GM18870 (cell line): ENCODE data around the gene TRIM37.

ENCODE experiments used
- ATAC-seq: cut with Tn5 transposase; IDR thresholded peaks from one replicate; pipeline ENCODE4 v1.9.1; 2021; ENCODE audit warnings: moderate library complexity; ENCODE audit not compliant: unreplicated experiment

The TRIM37 gene

DNA sequence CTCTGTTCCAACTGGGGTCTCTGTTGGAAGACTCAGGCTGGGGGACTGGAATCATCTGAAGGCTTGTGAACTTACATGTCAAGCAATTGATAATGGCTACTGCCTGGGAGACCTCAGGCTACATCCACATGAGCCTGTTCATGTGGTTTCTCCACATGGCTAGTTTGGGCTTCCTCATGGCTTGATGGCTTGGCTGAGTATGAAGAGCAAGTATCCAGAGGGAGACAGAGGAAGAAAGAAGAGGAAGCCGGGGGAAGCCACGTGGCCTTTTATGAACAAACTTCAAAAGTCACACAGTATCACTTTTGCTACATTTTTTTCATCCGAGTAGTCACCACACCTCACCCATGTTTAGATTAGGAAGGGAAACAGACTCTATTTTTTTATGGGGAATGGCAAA is 158.9 kb downstream of the TRIM37 start:
- ATAC-seq: no peak

GRCh38 chr17:58947411-58947810 is 159.3 kb downstream of the TRIM37 start:
- ATAC-seq: no peak

DNA sequence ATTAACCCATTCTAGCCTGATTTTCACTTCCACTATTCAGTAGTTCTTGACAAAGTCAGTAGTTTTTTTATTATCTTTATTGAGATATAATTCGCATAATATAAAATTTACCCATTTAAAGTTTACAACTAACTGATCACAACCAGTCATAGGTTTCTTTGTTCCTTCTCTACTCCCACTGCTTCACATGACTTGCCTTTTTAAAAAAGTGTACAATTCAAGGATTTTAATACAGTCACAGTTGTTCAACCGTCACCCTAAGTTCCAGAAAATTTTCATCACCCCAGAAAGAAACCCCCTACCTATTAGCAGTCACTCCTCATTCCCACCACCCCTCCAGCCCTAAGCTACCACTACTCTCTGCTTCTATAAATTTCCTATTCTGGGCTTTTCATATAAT is 162.5 kb downstream of the TRIM37 start:
- ATAC-seq: no peak

GRCh38 chr17:58936295-58936694 is 170.4 kb downstream of the TRIM37 start:
- no peak for ATAC-seq

DNA sequence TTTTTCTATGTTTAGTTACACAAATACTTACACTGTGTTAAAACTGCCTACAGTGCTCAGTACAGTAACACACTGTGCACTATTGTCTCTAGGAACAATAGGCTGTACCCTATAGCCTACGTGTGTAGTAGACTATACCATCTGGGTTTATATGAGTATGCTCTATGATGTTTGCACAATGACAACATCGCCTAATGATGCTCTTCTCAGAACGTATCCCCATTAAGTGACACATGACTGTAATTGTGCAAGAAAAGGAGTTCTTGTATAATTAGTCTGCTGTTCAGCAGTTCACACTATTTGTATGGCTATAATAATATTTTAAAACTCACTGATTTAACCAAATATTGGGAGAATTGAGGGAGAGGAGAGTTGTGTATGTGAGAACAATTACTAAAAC is 173.7 kb downstream of the TRIM37 start:
- no peak for ATAC-seq
